ACHN (cell line): Measurements from ENCODE around the gene PCDH8.
A peak's percentile ranks its signal among the peaks of the same experiment; 100 is the strongest.
"Not testable (repeated sequence)": the region's sequence is repeated elsewhere in the genome, so short reads cannot be mapped to it uniquely, and the experiment has no call there.

Source experiments
- DNase-seq: peaks from one replicate; pipeline ENCODE4 v3.0.0-alpha.2; 2015
- in situ Hi-C: cut with HindIII; loops from 2 replicates; pipeline ENCODE4 v1.10.0; 2017; ENCODE audit warnings: low sequenced_read_pairs, low pct_ligation_motif_present, low pct_unique_long_range_greater_than_20kb

The PCDH8 gene

DNA sequence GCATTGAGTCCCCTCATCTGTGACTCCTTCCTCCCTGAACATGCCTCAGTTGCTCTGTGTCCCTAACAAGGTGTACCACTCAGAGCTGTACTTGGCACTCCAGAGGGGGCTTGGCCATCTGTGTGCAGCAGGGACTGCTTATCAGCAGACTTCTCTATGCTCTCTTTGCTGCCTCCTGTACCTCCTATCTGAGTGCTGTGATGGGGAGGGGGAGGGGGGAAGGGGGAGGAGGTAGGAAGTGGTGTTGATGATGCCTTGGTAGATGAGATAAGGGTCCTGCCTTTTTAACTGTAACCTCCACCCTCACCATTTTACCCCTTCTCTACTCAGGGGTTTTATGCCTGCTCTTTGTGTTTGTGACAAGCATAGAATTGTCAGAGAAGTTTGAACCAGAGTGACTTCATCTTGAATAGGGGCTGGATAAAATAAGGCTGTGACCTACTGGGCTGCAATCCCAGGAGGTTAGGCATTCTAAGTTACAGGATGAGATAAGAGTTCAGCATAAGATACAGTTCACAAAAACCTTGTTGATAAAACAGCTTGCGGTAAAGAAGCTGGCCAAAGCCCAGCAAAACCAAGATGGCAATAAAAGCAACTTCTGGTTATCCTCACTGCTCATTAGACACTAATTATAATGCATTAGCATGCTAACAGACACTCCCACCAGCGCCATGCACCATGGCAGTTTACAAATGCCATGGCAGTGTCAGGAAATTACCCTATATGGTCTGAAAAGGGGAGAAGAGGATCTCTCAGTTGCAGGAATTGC, 13.2 kb downstream of the PCDH8 start:
- DNase-seq: no peak
- in situ Hi-C loops: no loop called here

DNA sequence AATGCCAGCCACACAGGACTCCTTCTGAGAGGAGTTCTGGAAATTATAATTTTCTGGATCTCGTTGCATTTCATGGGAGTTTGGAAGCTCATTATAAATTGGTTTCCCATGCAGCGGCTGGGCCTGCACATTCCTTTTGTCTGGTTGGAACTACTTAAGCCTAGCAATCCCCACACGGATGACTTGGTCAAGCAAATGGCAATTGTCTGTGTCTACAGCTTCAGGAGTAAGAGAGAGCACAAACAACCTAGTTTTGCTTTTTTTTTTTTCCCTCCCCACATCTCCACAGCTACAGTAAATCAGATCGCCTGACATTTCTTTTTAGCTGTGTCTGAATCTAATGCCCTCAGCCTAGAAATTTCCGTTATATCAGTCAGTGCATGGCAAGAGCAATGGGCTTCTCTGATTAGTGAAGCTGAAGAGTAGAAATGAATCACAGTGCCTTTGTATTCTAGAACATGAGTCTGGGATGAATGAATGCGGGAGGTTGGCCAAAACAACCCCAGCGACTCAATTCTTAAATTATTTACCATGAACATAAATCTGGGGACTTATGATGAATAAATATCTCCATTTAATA, 15.1 kb downstream of the PCDH8 start:
- no peak for DNase-seq
- in situ Hi-C loops: no loop called here

DNA sequence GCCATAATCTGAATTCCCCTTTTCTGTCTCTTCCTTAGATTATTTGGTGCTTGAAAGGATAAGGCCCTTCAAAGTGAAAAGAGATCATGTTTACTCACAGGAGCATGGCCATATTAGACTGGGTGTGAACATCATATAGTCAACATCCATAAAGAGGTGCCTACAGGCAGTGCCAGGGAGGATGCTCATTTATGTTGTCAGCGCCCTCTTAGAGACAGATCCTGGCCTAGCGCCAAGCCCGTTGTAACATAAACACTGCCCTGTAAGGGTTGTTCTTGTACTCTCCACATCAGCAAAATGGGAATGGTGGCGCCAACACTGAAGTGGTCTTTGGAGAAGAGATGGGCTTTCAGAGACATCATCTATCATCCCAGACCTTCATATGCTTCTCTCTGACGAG, 16.1 kb downstream of the PCDH8 start:
- in situ Hi-C loops: no loop called here
- DNase-seq: no peak

DNA sequence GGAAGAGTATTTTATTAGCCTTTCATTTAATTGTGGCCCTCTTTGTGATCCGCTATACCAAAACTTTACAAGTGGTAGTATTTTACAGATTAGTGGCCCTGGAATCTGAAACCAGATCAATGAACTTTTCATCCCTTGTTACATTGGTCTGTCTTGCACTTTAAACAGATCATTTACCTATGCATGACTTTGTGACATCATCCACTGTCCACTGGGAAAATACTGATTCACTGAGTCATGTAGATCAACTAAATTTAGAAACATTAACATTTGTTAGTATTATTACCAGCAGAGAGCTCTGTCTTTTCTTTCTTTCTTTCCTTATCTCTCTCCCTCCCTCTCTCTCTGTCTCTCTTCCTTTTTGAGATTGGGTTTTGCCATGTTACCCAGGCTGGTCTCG, 17.5 kb downstream of the PCDH8 start:
- in situ Hi-C loops: no loop called here
- peak; percentile 14 for DNase-seq

DNA sequence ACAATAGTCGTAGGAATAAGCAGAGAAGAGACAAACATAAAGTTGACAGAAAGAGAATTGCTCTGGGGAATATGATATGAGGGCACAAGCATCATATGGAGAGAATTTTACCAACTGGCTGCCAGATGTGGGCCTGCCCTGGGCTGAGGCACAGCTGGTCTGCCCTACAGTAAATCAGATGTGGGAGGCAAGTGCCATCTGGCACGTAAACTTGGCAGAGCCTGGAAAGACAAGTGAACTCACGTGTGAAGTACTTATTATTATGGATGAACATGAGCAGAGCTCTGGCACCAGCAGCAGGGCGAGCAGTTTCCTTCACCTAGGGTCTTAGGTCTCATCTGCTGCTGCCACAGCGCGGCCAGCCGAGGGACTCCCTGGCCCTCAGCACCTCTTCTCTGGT, 20.6 kb downstream of the PCDH8 start:
- DNase-seq: no peak
- in situ Hi-C loops: no loop called here

DNA sequence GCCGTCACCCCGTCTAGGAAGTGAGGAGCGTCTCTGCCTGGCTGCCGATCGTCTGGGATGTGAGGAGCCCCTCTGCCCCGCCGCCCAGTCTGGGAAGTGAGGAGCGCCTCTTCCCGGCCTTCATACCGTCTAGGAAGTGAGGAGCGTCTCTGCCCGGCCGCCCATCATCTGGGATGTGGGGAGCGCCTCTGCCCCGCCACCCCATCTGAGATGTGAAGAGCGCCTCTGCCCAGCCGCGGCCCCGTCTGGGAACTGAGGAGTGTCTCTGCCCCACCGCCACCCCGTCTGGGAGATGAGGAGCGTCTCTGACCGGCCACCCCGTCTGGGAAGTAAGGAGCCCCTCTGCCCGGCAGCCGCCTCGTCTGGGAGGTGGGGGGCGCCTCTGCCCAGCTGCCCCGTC, 30.6 kb downstream of the PCDH8 start:
- DNase-seq, in situ Hi-C loops: not testable (repeated sequence)

DNA sequence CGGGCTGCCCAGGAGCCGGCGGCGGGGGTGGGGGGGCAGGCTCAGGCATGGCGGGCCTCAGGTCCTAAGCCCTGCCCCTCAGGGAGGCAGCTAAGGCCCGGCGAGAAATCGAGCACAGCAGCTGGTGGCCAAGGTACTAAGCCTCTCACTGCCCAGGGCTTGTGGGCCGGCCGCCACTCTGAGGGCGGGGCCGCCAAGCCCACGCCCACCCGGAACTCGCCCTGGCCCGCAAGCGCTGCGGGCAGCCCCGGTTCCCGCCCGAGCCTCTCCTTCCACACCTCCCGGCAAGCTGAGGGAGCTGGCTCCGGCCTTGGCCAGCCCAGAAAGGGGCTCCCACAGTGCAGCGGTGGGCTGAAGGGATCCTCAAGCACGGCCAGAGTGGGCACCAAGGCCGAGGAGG, 33.1 kb downstream of the PCDH8 start:
- no peak for DNase-seq
- in situ Hi-C loops: no loop called here

DNA sequence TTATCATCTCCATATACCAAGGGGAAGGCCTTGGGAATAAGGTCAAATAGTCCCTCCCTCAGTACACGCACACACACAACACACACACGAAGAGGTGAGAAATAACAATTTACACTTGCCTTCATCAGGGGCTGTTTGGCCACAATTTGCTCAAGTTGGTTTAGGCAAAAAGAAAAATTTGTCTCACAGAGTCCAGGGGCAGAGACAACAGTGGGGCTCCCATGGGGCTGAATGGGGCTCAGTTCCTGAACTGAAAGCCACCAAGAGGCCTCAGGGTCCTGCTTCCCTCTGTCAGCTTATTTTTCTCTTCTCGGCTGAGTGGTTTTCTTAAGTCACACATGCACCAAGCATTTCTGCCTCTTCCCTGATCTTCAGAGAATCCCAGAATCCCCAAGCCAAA, 35.5 kb downstream of the PCDH8 start:
- in situ Hi-C loops: no loop called here
- no peak for DNase-seq

DNA sequence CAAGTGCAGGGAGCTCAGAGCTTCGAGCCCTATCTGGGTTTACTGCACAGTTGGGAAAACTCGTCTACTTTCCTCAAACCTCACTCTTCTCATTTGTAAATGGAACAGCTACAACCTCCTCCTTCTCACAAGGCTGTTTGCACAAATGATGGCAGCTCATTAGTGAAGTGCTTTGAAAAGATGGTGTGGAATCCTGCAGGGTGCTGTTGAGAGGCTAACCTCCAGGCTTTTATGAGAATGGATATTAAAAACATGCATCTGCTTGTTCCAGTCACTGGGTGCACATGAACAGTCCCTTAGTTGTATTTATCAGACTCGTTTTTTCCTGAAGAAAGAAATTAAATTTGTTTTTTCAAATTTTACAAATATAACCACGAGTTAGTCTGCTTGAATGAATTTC, 36.6 kb downstream of the PCDH8 start:
- in situ Hi-C loops: no loop called here
- DNase-seq: no peak

DNA sequence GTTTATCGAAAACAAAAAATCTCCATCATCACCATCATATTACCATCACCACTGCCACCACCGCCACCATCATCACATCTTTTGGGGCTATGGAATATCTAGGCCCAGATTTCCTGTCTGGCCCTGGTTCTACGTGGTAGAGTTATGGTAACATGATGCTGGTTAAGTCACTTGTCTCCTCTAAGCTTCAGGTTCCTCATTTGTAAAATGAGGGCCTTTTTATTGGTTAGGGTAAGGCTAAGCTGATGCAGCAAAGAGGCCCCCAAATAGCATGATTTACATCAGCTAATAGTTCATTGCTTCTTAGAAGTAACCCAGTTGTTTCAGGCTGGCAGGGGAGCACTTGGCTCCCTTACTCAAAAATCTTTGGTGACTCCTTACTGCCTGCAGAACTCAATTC, 37.9 kb downstream of the PCDH8 start:
- in situ Hi-C loops: no loop called here
- no peak for DNase-seq

DNA sequence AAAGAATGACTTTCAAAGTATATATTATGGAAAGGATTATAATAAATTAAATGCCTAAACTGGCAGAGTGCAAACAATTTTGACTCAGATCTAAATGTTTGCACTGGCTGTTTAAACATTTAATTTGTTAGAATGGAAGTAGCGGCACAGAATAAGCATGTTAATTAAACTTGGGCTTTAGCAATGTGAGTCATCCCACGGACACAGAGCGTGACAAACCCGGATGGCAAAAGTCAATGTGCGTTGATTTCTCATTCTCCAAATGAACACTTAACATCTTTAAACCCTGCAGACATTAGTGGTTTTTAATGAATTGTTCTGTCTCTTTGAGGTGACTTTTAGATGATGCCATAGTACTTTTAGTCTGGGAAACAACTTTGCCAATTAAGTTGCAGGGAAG, 38.4 kb downstream of the PCDH8 start:
- in situ Hi-C loops: no loop called here
- no peak for DNase-seq

DNA sequence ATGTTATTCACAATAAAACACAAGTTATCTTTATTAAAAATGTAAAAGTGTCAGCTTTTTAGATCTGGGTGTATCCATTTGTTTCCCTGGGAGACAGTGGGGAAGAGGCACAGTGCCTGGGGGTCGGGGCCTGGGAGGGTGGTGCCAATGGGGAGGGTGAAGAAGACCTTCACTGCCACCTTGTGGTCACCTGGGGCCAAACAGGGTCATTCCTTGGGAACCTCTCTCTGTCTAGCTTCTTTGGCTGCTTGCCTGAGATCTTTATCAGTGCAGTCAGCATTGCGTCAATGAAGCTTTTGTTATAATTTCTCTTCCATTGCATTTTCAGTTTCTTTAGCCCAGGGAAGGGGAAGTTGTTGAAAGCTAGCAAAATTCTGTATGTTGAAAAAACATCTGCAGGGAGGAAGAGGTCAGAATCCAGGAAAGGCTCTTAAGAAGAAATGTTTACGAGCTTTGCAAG, 39.1 kb downstream of the PCDH8 start:
- peak; percentile 70 for DNase-seq
- in situ Hi-C loops: no loop called here

DNA sequence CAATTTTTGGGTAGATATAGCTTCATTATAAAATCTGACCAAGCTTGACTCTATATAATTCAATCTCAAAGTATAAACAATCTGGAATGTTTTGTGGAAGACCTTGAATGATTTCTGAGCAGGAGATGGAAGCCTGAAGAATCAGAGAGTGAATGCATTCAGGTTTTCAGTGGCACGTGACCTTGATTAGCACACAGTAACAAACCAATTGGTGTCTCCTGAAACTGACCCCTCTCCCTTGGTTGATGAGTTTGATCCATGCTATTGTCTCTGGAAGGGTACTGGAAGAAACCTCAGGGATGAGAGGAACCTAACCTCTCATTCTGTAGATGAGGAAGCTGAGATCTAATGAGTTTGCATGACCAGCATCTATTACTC, 39.6 kb downstream of the PCDH8 start:
- in situ Hi-C loops: no loop called here
- no peak for DNase-seq

DNA sequence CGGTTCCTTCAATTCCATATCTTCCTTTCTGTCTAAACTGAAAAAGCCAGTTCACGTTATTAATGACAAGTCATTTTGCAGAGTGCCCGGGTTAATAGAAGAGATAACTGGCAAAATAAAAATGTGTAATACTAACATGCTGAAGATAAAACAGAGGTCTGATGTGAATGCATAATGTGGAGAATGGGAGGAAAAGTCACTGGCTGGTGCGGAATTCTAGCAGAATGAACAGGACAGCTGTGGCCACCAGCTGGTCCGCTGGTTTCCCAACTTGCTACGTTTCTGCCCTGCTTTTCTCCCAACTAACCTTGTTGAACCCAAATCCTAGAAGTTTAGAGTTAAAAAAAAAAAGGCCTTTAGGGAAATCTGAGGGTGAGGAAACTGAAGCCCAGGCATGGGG, 42.4 kb downstream of the PCDH8 start:
- in situ Hi-C loops: no loop called here
- DNase-seq: no peak

DNA sequence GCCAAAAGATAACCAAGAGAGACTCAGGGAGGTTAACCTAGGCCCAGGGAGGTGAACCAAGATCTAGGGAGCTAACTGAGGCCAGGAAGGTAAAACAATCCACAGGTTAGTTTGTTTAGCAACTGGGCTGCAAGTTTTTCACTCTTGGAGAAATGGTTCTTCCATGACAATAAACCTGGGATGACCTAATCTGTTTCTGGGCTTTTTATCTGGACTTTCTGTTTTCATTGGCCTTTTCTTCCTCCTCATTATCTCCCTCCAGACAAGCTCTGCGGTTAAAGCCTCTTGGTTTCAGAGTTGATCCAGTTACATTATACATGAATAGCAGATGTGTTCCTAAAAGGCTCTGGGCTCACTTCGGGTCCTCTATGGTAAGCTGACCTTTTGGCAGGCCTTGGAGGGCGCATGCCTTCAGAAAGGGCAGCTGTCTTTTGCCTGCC, 44.2 kb downstream of the PCDH8 start:
- DNase-seq: no peak
- in situ Hi-C loops: no loop called here

DNA sequence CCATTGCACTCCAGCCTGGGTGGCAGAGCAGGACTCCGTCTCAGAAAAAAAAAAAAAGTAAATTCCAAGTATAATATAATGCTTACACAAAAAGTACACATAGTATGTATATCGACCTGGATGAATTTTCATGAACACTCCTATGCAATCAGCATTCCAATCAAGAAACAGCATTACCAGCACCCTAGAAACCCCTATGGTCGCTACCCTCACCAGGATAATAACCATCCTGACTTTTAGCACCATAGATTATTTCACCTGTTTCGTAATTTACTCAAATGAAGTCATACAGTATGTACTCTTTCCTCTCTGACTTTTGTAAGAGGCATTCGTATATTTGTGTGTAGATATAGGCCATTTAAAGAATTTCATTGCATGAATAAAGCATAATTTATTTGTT, 47.6 kb downstream of the PCDH8 start:
- no peak for DNase-seq
- in situ Hi-C loops: no loop called here

DNA sequence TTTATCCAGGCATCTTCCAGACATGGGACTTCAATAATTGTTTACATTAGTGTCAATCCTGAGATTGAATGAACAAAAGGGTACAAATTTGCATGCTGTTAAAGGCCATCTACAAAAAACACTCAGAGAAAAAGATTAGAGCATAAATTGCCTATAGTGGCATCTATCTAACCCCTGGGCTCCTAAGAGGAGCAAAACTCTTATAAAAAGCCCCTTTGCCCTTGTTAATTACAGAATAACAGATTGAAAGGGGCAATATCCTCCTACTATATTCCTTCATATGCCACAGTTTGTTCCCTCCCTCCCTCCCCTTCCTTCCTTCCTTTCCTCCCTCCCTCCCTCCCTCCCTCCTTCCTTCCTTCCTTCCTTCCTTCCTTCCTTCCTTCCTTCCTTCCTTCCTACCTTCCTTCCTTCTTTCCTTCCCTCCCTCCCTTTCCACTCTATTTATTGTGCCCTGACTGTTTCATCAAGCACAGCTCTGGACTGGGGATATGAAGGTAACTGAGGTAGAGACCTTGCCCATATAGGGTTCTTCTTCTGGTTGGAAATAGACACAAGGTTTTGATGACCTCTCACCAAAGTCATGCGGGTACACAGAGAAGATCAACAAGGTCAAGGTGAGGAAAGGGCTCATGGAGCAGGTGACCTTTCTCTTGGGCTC, 49.5 kb downstream of the PCDH8 start:
- in situ Hi-C loops: no loop called here
- DNase-seq: no peak

DNA sequence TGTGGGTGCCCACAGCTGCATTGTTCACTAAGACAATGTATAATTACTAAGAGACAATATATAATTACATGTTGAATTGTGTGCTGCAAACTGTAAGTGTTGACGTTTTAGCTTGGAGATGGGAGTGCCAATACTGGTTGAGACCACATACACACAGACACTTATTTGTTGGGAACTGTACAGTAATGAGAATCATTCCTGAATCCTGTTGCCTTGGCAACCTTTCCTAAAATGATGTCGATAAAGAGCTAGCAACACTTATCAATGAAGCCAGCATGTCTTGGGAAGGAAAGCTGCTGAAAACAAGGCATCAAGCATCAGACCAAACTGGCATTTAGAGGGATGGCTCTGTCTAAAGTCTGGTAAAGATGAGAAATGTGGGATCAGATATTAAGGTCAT, 51.3 kb downstream of the PCDH8 start:
- DNase-seq: no peak
- in situ Hi-C loops: no loop called here

DNA sequence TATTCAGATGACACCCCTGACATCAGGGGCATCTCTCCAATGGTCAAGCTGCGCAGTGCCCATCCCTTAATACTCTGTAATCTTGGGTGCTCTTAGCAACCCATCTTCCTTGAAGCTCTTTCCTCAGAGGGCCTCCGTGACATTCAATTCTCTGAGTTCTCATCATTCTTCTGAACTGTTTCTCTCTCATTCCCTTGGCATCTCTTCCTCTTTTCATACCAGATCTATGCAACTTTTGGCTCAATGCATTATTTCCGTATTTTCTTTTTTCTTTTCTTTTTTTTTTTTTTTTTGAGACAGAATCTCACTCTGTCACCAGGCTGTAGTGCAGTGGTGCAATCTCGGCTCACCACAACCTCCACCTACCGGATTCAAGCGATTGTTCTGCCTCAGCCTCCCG, 53.9 kb downstream of the PCDH8 start:
- in situ Hi-C loops: no loop called here

DNA sequence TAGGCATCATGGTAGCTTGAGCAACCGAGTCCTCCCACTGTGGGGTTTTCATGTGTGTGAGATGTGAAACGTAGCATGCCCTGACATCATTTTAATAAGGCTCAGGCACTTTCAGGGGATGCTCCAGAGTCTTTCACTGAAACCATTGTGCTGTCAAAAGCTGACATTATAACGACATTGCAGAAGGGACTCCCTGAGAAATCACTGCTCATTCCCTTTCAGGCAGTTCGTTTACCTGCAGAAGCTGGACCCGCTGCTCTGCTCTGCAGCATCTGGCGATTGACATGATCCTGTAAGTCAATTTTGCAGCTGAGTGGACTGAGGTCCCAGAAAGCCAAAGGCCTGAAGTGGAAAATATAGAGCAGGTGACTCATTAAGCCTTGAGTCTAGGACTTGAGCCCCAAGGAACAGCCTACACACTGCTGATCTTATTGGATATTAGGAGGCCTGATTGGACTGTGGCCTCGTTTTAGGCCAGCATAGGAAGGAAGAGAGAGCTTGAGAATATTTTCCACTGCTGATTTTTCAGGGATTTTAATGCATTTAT, 54.9 kb downstream of the PCDH8 start:
- no peak for DNase-seq
- in situ Hi-C loops: no loop called here

More for the DNA sequence above, 53.9 kb downstream of the PCDH8 start:
- no peak for DNase-seq
